GM18909 (cell line): ENCODE measurements around the gene CXorf49.
"Not testable (repeated sequence)": the region's sequence is repeated elsewhere in the genome, so short reads cannot be mapped to it uniquely, and the experiment has no call there.

ENCODE experiments used
- ATAC-seq: cut with Tn5 transposase; IDR thresholded peaks from one replicate; pipeline ENCODE4 v1.9.1; 2021; ENCODE audit warnings: mild to moderate bottlenecking; ENCODE audit not compliant: unreplicated experiment, poor library complexity

Gene CXorf49

GRCh38 chrX:71676068-71676795 is 41.9 kb downstream of the CXorf49 start:
- not testable (repeated sequence) for ATAC-seq

- ATAC-seq, result not testable (repeated sequence)
Observed at GRCh38 chrX:71675636-71676035, 42.4 kb downstream of the CXorf49 start.

GRCh38 chrX:71671938-71672337 is 46.1 kb downstream of the CXorf49 start:
- ATAC-seq, result no peak

- ATAC-seq, result no peak
Observed at GRCh38 chrX:71671043-71671780, 46.9 kb downstream of the CXorf49 start.

GRCh38 chrX:71669947-71670346 is 48.1 kb downstream of the CXorf49 start:
- ATAC-seq, result not testable (repeated sequence)

- no peak for ATAC-seq
Observed at GRCh38 chrX:71669492-71669891, 48.6 kb downstream of the CXorf49 start.

- no peak for ATAC-seq
Observed at GRCh38 chrX:71668248-71668595, 49.9 kb downstream of the CXorf49 start.

- no peak for ATAC-seq
Observed at GRCh38 chrX:71667328-71668247, 50.5 kb downstream of the CXorf49 start, which contains the start of gene LOC101059915. Gene LOC101059915 (plus strand): TSS chrX:71667546.

- ATAC-seq, result no peak
Observed at GRCh38 chrX:71666240-71667223, 51.6 kb downstream of the CXorf49 start.

GRCh38 chrX:71665747-71666146 is 52.3 kb downstream of the CXorf49 start:
- no peak for ATAC-seq

GRCh38 chrX:71664889-71665491 is 53.1 kb downstream of the CXorf49 start:
- no peak for ATAC-seq
